Liver (tissue), 9 donors: ENCODE data around the gene KRT8. TPM values are rescaled to one million over a fixed set of nuclear protein-coding genes. Genes with fewer than 3 reads are reported as not detected.
"Not testable (repeated sequence)": the region's sequence is repeated elsewhere in the genome, so short reads cannot be mapped to it uniquely, and the experiment has no call there.

ENCODE experiments used
- DNase-seq: peaks from one replicate; pipeline ENCODE4 v3.0.0-alpha.2; 2017; ENCODE audit warnings: low spot score
- H3K27ac ChIP-seq, 2 donors: one replicate each; pipeline ENCODE4 v1.7.0; 2013; ENCODE audit warnings: inconsistent platforms in 2 of 2, low read length in 2 of 2, control low read depth in 1 of 2, low read depth in 1 of 2, mild to moderate bottlenecking in 1 of 2
- H3K27me3 ChIP-seq, 4 donors: one replicate each; pipeline versions ENCODE4 v1.6.1 to v1.7.0; 2013; ENCODE audit warnings: low read length in 3 of 4, inconsistent platforms in 1 of 4, mild to moderate bottlenecking in 1 of 4, moderate library complexity in 1 of 4; ENCODE audit not compliant: control insufficient read depth in 4 of 4, insufficient read depth in 4 of 4
- H3K36me3 ChIP-seq, 4 donors: one replicate each; pipeline versions ENCODE4 v1.6.1 to v1.7.0; 2013; ENCODE audit warnings: low read length in 3 of 4, mild to moderate bottlenecking in 3 of 4, low read depth in 1 of 4, moderate library complexity in 1 of 4; ENCODE audit not compliant: control insufficient read depth in 4 of 4, insufficient read depth in 3 of 4
- H3K4me1 ChIP-seq, 4 donors: one replicate each; pipeline versions ENCODE4 v1.6.1 to v1.7.0; 2013; ENCODE audit warnings: low read length in 3 of 4, mild to moderate bottlenecking in 3 of 4, moderate library complexity in 1 of 4; ENCODE audit not compliant: control insufficient read depth in 4 of 4, insufficient read depth in 4 of 4
- H3K4me3 ChIP-seq, 3 donors: one replicate each; pipeline versions ENCODE4 v1.6.1 to v1.7.0; 2013; ENCODE audit warnings: low read length in 3 of 3, control low read depth in 1 of 3, low read depth in 1 of 3, mild to moderate bottlenecking in 1 of 3
- H3K9ac ChIP-seq, 2 donors: one replicate each; pipeline ENCODE4 v1.7.0; 2013; ENCODE audit warnings: low read length in 2 of 2, mild to moderate bottlenecking in 2 of 2, moderate library complexity in 2 of 2, control low read depth in 1 of 2, low read depth in 1 of 2
- H3K9me3 ChIP-seq, 4 donors: one replicate each; pipeline versions ENCODE4 v1.6.1 to v1.7.0; 2013; ENCODE audit warnings: low read length in 3 of 4; ENCODE audit not compliant: control insufficient read depth in 4 of 4
- ATF3 ChIP-seq: IDR thresholded peaks from 2 replicates; pipeline ENCODE4 v1.6.1; 2016; ENCODE audit warnings: antibody characterized with exemption
- EGR1 ChIP-seq, 2 donors: IDR thresholded peaks; 2 replicates each; pipeline ENCODE4 v1.6.1; 2016 to 2018; ENCODE audit warnings: antibody characterized with exemption in 2 of 2, low read depth in 2 of 2
- FOXA1 ChIP-seq: IDR thresholded peaks from 2 replicates; pipeline ENCODE4 v1.6.1; 2016; ENCODE audit warnings: antibody characterized with exemption
- FOXA2 ChIP-seq: IDR thresholded peaks from 2 replicates; pipeline ENCODE4 v1.6.1; 2016; ENCODE audit warnings: antibody characterized with exemption
- GABPA ChIP-seq, 2 donors: IDR thresholded peaks in 1 of 2; conservative IDR thresholded peaks in 1 of 2; 2 replicates each; pipeline ENCODE4 v1.6.1; 2016; ENCODE audit warnings: antibody characterized with exemption in 2 of 2, mild to moderate bottlenecking in 1 of 2, moderate library complexity in 1 of 2
- HNF4A ChIP-seq, 2 donors: conservative IDR thresholded peaks; 2 replicates each; pipeline ENCODE4 v1.6.1; 2016; ENCODE audit warnings: antibody characterized with exemption in 2 of 2, mild to moderate bottlenecking in 2 of 2
- HNF4G ChIP-seq: IDR thresholded peaks from 2 replicates; pipeline ENCODE4 v1.6.1; 2016; ENCODE audit warnings: antibody characterized with exemption
- JUND ChIP-seq, 2 donors: IDR thresholded peaks; 2 replicates each; pipeline ENCODE4 v1.6.1; 2016; ENCODE audit warnings: antibody characterized with exemption in 2 of 2
- NR2F2 ChIP-seq: IDR thresholded peaks from 2 replicates; pipeline ENCODE4 v1.6.1; 2016; ENCODE audit warnings: antibody characterized with exemption
- RAD21 ChIP-seq, 2 donors: IDR thresholded peaks; 2 replicates each; pipeline ENCODE4 v1.6.1; 2016; ENCODE audit warnings: antibody characterized with exemption in 2 of 2, mild to moderate bottlenecking in 2 of 2
- RXRA ChIP-seq, 2 donors: IDR thresholded peaks; 2 replicates each; pipeline ENCODE4 v1.6.1; 2017 to 2018; ENCODE audit warnings: antibody characterized with exemption in 2 of 2, mild to moderate bottlenecking in 1 of 2
- SP1 ChIP-seq: IDR thresholded peaks from 2 replicates; pipeline ENCODE4 v1.6.1; 2018; ENCODE audit warnings: antibody characterized with exemption, mild to moderate bottlenecking
- TAF1 ChIP-seq: conservative IDR thresholded peaks from 2 replicates; pipeline ENCODE4 v1.6.1; 2016; ENCODE audit warnings: antibody characterized with exemption, mild to moderate bottlenecking
- YY1 ChIP-seq: IDR thresholded peaks from 2 replicates; pipeline ENCODE4 v1.6.1; 2016; ENCODE audit warnings: antibody characterized with exemption, mild to moderate bottlenecking
- WGBS: extraction: QIAGEN DNeasy Blood & Tissue Kit; methylation state at CpG from one replicate; pipeline ENCODE4 v1.1.7; 2013; 5-methylcytosine and 5-hydroxymethylcytosine counted together
- polyA plus RNA-seq, 2 donors: library from polyadenylated mRNA; stranded (reverse) in 1 of 2; unstranded in 1 of 2; fragments of 200-250 nt in 1 of 2; fragments of >200 nt in 1 of 2; fragmentation: Nextera tagmentation in 1 of 2; extraction: Ambion mirVana in 1 of 2; gene quantifications; one replicate each; pipeline versions ENCODE4 v1.2.1 to v1.2.3, GENCODE V29; 2013 to 2015
- total RNA-seq, 2 donors: library from RNA; depleted of rRNA; stranded (reverse); fragments of >200 nt; gene quantifications; one replicate each; pipeline ENCODE4 v1.2.3, GENCODE V29; 2014
- TF ChIP-seq, protein P1 (sequence below): fragments of 150-350 bp; IDR thresholded peaks from 2 replicates; pipeline ENCODE4 v1.5.1; 2017; ENCODE audit warnings: improper control_type of control experiment, low read depth, low read length; ENCODE audit not compliant: missing input control
- TF ChIP-seq, protein P2 (sequence below): IDR thresholded peaks from 2 replicates; pipeline ENCODE4 v1.6.1; 2016; ENCODE audit warnings: antibody characterized with exemption
- TF ChIP-seq, protein P3 (sequence below): IDR thresholded peaks from 2 replicates; pipeline ENCODE4 v1.6.1; 2016; ENCODE audit warnings: antibody characterized with exemption
- donor health status: healthy.
- donor health status: healthy.
- donor health status: healthy.
- donor health status: healthy.
- donor health status: healthy.

Gene KRT8
- total and polyA plus RNA-seq, 4 donors: 128 to 383 (median 198) TPM

GRCh38 chr12:52884526-52885293 is 20.2 kb downstream of the KRT8 start:
- H3K4me1 ChIP-seq: peaks cover 0 to 14% (median 7%) of the 10 kb centered on the region in 4 donors
- H3K27ac ChIP-seq: peak overlapping the region; percentile 46 to 72
- no peak overlapping the region for H3K4me3 ChIP-seq
- H3K36me3 ChIP-seq: no peaks in the 10 kb centered on the region
- WGBS: 27% methylated on average over 13 of the region's 13 CpGs
- peak; percentile 87 for DNase-seq
- H3K9me3 ChIP-seq: no peaks in the 10 kb centered on the region
- peak; percentile 61 for TF ChIP-seq ATF3
- no peak for TF ChIP-seq FOXA2
- TF ChIP-seq, protein P1, sequence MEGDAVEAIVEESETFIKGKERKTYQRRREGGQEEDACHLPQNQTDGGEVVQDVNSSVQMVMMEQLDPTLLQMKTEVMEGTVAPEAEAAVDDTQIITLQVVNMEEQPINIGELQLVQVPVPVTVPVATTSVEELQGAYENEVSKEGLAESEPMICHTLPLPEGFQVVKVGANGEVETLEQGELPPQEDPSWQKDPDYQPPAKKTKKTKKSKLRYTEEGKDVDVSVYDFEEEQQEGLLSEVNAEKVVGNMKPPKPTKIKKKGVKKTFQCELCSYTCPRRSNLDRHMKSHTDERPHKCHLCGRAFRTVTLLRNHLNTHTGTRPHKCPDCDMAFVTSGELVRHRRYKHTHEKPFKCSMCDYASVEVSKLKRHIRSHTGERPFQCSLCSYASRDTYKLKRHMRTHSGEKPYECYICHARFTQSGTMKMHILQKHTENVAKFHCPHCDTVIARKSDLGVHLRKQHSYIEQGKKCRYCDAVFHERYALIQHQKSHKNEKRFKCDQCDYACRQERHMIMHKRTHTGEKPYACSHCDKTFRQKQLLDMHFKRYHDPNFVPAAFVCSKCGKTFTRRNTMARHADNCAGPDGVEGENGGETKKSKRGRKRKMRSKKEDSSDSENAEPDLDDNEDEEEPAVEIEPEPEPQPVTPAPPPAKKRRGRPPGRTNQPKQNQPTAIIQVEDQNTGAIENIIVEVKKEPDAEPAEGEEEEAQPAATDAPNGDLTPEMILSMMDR: peak; percentile 96
- peak in 1 of 2 donors; percentile 73 for TF ChIP-seq EGR1 (IDR thresholded peaks at IDR 0.05; ENCODE audit: low read depth in 2 of 2)
- TF ChIP-seq RAD21 (IDR thresholded peaks at IDR 0.05): peak; percentile 98 to 99
- TF ChIP-seq JUND (IDR thresholded peaks at IDR 0.05): peak; percentile 38 to 67
- no peak for TF ChIP-seq FOXA1
- peak; percentile 64 for TF ChIP-seq HNF4G
- peak; percentile 62 to 82 for TF ChIP-seq HNF4A (conservative IDR thresholded peaks at IDR 0.05)
- peak; percentile 69 to 77 for TF ChIP-seq RXRA (IDR thresholded peaks at IDR 0.05)
- peak; percentile 92 for TF ChIP-seq SP1
- TF ChIP-seq, protein P2, sequence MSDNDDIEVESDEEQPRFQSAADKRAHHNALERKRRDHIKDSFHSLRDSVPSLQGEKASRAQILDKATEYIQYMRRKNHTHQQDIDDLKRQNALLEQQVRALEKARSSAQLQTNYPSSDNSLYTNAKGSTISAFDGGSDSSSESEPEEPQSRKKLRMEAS: no peak
- TF ChIP-seq GABPA (IDR thresholded peaks at IDR 0.05 in 1 of 2, conservative IDR thresholded peaks at IDR 0.05 in 1 of 2): peak in 1 of 2 donors; percentile 21
- H3K9ac ChIP-seq: peak overlapping the region in 1 of 2 donors; percentile 13
- H3K27me3 ChIP-seq: no peaks in the 10 kb centered on the region

GRCh38 chr12:52880499-52880898 is 24.4 kb downstream of the KRT8 start:
- not testable (repeated sequence) for H3K9me3 ChIP-seq, H3K36me3 ChIP-seq, H3K4me3 ChIP-seq, H3K27me3 ChIP-seq, DNase-seq, H3K9ac ChIP-seq, H3K27ac ChIP-seq
- H3K4me1 ChIP-seq: peaks cover 0 to 21% (median 9%) of the 10 kb centered on the region in 4 donors
- WGBS: 65% methylated on average over 8 of the region's 8 CpGs

DNA sequence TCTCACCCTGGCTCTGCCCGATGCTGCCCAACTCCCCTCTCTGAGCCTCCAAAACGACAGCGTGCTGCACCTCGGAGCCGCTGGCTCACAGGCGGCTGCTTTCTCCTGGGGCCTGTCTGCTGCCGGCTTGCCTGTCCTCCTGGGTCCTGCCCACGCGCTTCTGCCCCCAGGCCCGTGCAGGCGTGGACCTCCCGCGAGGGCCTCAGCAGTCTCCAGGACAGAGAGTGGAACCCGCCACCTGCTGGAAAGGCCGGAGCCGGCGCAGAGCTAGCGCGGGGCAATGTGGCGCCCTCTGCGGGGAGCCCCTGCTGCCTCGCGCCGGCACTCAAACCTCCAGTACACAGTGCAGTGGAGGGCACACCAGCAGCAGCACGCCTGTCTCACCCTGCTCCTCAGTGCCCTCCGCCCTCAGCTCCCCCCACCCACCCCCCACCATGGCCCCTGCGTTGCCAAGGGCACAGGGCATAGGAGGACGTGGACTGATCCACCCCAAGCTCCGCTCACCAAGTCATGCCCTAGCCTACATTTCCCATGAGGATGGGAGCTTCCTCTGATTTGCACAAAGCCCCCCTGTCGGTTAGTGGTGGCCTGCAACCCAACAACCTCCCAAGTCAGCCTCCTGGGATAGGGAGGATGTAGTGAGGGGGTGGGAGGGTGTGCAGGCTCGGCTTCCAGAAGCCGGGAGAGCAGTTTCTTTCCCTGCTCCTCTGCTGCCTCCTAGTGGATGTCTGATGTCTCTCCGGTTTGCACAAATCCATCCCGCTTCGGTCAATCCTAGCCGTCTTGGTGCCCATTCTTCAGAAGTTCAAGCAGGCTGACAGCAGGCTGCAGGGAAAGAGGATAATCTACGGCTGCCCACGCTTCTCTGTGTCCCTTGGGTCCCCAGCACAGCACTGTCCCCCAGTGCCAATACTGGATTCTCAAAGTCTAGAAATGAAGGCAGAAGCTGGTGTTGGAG is 25.2 kb downstream of the KRT8 start:
- WGBS: 8% methylated on average over 38 of the region's 38 CpGs
- Histone ChIP-seq H3K9me3 (no peaks in the 10 kb centered on the region), H3K27ac (no peak overlapping the region), H3K36me3 (no peaks in the 10 kb centered on the region), H3K4me1 (peaks cover 0 to 17% (median 9%) of the 10 kb centered on the region in 4 donors), H3K27me3 (no peaks in the 10 kb centered on the region), H3K4me3 (peak overlapping the region in 2 of 3 donors; percentile 26 to 37), H3K9ac (no peak overlapping the region)
- no peak for TF ChIP-seq YY1
- TF ChIP-seq, protein P3, sequence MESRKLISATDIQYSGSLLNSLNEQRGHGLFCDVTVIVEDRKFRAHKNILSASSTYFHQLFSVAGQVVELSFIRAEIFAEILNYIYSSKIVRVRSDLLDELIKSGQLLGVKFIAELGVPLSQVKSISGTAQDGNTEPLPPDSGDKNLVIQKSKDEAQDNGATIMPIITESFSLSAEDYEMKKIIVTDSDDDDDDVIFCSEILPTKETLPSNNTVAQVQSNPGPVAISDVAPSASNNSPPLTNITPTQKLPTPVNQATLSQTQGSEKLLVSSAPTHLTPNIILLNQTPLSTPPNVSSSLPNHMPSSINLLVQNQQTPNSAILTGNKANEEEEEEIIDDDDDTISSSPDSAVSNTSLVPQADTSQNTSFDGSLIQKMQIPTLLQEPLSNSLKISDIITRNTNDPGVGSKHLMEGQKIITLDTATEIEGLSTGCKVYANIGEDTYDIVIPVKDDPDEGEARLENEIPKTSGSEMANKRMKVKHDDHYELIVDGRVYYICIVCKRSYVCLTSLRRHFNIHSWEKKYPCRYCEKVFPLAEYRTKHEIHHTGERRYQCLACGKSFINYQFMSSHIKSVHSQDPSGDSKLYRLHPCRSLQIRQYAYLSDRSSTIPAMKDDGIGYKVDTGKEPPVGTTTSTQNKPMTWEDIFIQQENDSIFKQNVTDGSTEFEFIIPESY: no peak
- TF ChIP-seq, protein P2: no peak
- TF ChIP-seq FOXA1: no peak
- no peak for TF ChIP-seq RXRA (IDR thresholded peaks at IDR 0.05)
- no peak for TF ChIP-seq NR2F2
- TF ChIP-seq HNF4A (conservative IDR thresholded peaks at IDR 0.05): no peak
- peak in 1 of 2 donors; percentile 24 for TF ChIP-seq EGR1 (IDR thresholded peaks at IDR 0.05; ENCODE audit: low read depth in 2 of 2)
- no peak for TF ChIP-seq GABPA (IDR thresholded peaks at IDR 0.05 in 1 of 2, conservative IDR thresholded peaks at IDR 0.05 in 1 of 2)
- TF ChIP-seq, protein P1: peak; percentile 87
- TF ChIP-seq RAD21 (IDR thresholded peaks at IDR 0.05): peak; percentile 89 to 91
- no peak for TF ChIP-seq TAF1
- peak; percentile 79 for DNase-seq
